NCI-H146 treated with DMSO at 0.1 percent for 48 hours (cell line): ENCODE data around the gene MYL6B.

Experiments
- DNase-seq: peaks from one replicate; lab custom pipeline; 2025; ENCODE audit not compliant: unreplicated experiment; lab: John Stamatoyannopoulos, UW

The MYL6B gene

DNA sequence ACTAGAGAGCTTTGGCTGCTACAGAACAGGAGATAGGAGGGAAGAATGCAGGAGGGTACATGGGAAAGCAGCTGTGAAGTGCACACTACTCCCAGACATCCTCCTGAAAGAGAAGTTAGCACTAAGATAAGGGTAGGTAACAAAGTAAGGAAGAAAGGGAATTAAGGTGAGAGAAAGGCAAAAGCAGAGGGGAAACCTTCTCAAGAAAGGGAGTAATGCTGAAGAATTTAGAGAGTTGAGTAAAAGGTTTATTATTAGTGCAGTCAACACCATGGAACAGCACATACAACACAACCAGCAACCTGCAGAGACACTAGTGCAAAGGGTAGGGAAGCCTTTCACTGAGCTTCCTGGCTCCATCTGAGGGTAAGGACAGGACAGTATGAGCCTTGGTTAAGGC lies 51.9 kb downstream of the MYL6B start:
- DNase-seq, result no peak

- no peak for DNase-seq
Observed at GRCh38 chr12:56205445-56205844, 53.1 kb downstream of the MYL6B start.

- DNase-seq, result no peak
Observed at GRCh38 chr12:56206452-56207166, 54.2 kb downstream of the MYL6B start.
